HG03095 (cell line): ENCODE measurements around the gene C1orf53.

ENCODE experiments used
- ATAC-seq: cut with Tn5 transposase; IDR thresholded peaks from one replicate; pipeline ENCODE4 v1.9.1; 2021; ENCODE audit warnings: moderate library complexity; ENCODE audit not compliant: unreplicated experiment

Gene C1orf53

DNA sequence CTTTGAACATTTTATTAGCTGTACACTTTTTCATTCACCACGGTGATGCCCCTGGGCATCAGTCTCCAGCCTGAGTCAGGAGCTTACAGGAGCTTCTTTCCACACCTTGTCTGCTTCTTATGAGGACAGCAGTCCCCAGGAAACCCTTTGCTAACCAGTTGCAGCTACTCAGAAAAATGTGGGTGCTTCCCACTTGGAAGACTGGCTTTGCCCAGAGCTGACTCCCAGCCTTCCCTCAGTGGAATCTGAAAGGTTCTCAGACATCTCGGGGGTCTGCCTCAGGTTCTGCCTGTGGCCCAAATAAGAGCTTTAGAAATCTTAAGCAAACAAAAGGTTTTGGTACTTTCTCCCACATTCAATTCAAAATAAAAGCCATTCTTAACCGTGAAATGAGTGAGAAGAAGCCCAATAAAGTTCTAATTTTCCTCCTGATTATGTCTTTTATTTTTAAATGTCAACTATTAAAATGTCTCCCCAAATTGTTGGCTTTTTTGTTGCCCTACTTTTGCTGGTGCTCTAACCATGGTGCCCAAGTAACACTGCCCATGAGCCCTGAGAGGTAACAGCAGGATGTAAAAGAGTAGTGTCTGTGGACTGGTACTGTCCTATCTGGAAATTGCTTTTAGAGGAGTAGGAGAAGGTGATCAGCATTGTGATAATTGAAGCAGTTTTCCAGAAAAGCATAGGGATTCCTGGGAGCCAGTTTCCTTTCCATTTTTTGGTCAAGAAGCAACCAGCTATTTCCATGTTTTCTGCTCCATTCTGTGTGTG lies 5.6 kb downstream of the C1orf53 start:
- ATAC-seq: no peak

DNA sequence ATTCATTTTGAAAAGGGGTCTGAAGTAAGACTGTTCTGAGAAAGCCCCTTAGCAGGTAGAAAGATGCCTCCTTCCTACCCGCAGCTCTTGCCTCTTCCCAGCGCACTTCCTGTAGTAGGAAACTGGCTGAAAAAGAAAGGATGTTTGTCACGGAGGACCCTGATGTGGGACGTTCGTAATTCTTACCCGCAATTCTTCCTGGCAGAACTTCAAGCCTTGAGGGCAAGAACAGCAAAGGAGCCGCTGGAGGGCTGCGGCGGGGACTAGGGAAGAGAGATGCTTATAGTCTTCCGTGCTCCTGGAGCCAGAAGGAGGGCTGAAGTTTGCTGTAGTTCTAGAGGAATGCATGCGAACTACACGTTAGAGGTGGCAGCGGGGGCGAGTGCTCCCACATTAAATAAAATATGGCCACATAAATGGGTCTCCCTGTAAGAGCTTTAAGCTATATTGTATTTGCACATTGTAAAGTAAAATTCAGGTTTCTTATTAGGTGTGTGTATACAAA lies 6.3 kb downstream of the C1orf53 start:
- ATAC-seq: no peak

DNA sequence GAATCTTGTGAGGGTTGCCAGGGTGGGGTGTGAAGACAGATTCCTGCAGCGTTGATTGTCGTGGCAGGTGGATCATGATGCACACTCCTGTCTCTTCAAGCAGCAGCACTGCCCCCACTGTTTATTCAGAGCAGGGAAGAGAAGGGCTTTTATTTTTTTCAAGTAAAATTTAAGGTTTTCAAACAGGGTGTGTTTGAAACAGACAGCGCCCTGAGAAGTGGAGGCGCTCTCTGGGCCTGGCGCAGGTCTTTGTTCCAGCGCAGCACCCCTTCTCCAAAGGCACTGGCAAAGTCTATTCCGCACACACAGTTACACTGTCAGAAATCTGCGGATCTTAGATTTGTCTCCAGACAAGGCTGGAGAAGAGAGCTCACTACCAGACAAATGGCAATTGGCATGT lies 7.0 kb downstream of the C1orf53 start:
- no peak for ATAC-seq

DNA sequence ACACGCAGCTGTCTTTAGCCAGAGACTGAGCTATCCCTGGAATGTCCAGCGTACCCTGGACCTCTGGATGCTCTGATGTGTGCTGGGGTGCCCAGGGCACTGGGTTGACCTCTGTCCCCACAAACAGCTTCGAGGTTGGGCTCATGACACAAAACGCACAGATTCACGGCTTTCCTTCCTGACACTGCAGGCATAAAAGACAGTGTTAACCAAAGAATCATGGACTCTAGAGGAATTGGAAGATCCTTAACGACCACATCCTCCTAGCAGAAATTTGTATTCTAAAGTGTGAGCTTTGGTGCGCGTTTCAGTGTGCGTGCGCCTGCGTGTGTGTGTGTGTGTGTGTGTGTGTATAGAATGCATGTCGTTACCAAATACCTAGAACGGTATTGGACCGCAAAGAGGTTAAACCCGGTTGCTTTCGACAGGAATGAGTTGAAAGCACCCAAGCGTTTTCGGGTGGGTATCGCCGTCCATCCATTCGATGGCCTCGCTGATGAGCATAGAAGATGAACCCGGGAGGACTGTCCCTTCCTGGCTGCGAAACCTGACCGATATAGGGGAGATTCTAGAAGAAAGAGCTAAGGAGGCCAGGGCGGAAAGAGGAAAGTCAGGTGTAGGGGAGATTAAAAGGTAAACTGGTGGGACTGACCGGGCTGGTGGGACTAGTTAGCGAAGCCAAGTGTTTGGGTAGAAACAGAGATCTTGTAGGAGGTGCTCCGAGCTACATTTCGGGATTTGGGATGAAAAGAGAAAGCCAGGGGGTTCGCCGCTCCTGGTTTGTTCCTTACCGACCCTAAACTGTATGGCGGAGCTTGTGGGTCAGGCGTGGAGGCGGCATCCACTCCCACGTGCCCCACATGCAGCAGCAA lies 7.9 kb downstream of the C1orf53 start:
- ATAC-seq: no peak

DNA sequence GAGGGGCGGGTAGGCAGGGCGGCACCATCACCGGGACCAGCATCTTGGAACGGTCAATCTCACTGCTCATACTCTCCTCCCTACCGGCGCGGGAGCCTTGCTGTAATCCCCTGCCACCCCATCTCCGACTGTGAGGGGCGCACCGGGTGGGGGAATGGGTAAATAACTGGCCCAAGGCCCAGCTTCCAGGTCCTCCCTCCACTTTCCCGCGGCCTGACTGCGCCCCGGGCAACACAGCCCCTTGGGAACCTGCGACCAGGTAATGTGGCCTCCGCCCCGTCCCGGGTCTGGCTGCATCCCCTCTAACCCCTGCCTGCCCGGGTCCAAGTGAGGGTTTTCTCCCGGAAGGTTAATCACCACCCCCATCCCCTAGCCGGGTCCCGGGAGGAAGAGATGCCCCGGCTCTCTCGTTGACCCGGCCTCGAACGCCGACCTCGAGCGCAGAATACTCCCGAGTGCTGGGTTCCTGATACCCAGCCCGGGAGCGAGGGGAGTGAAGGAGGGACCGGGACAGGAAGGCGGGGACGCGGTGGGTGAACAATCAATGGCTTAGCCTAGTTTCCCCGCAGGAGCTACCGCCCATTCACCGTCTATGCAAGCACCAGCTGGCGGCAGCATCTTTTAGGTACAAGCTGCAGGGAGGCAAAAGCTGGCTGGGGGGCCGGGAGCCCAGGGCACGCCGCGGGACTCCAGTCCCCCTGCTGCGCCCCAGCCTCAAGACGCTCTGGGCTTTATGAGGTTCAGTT lies 8.9 kb downstream of the C1orf53 start:
- no peak for ATAC-seq

DNA sequence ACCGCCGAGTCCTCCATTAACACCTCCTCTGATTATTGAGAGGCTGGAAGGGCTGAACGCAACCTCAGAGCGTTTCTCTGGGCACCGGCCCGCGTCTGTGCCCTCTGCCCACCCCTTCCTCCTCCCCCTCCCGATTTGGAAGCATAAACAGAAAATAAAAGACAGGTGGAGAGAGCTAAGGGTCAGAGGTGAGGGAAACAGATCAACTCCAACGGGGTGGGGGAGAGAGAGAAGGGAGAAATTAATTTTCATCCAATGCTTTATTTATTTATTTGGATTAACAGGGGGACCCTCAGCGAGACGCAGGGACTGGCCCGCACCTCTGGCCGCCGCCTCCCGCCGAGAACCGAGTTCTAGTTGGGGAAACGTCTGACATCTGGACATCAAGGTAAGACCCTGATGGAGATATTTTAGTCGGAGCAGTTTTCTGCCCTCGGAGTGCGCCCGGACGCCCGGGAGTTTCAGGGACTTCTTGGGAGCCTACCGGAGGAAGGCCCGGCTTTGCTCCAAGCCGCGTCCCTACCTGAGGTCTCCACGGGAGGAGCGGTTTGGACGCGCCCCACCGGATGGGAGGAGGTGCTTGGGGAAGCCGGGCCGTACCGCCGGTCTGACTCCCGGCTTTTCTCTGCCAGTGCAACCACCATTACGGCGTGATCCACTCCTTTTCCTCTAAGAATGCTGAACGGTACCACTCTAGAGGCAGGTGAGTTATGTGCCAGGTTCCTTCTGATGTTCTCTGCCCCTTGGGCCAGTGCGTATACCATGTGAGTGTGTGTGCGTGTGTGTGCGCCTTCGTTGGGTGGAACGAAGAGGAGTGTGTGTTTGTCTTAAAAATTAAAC lies 9.6 kb downstream of the C1orf53 start:
- ATAC-seq: no peak

DNA sequence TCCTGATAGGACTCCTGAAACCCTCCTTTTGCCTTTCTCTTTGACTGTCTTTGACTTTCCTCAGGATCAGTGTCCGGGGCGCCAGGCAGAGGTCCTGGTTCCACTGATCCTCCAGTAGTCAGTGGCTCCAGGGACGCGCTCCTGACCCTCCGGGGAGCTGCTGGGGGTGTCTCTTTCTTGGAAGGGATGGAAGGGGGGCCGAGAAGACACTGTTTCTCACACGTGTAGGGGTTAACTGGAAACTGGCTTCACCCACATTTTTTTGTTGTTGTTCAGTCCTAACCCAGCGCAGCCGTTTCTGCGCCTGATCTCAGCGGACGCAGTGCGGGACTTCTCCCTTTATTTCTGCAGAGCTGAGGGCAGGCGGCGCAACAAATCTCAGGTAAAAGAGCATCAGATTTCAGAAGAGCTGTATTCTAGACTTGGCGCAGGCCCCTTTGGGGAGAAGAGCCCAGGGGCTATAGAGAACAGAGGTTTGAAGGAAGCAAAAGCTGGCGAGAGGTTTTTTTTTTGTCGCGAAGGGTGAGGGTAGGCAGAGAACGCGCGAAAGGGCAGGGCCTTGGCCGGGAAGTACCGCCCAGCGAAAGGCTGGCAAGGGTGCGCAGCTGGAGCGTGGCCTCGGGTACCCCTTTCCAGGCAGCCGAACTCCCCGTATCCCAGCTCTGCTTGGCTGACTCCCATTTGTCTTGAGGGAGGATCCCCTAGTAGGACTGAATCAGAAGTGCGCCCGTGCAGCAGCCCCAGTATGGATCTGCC lies 10.5 kb downstream of the C1orf53 start:
- ATAC-seq: no peak

DNA sequence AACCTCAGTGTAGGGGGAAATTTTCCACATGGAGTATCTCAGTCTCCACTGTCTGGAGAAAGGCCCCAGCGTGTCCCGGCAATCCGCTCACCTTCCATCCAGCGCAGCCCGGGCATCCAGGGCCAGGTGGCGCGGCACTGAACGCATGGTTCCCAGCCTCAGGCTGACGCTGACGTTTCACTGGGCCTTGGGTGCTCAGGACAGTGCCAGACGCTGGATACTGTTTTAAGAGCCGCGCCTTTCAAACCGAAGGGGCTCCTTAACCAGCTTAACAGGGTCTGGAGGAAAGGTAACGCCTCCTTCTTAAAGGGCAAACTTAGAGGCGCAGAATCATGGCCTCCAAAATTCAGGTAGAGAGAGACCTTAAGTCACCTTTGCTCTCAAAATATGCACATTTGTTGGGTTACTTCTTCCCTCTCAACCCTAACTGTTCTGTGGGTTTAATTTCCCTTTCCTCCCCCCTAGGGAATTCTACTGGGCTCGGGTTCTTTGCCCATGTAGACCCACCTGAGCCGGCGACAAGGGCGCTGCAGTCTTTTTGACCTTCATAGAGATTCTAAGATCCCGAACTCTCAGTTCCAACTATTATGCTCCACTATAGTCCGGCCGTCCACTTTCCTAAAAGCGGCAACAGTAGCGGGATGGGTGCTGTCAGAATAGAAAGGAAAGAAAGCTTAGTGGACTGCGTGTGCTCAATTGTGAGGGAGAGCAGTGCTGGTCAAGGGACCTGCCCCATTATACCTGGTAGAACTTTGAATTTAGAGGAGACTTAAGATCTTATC lies 11.3 kb downstream of the C1orf53 start:
- no peak for ATAC-seq

DNA sequence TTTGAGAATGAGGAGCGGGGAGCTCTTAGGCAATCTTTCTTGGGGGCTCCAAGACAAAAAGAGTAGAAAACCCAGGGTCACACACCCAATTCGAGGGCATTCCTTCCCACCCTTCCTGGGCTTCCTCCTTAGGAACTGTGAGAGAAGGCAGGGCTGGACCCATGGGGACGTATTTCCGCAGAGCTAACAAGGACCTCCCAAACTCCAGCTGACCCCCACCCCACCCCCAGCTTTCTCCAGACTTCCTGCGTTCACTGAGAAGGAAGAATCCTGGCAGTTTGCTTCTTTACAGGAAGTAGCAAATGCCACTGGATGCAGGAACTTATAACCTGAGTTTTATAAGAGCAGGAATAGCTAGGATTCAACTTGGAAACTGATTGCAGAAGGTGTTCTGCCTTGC lies 12.1 kb downstream of the C1orf53 start:
- ATAC-seq: no peak

DNA sequence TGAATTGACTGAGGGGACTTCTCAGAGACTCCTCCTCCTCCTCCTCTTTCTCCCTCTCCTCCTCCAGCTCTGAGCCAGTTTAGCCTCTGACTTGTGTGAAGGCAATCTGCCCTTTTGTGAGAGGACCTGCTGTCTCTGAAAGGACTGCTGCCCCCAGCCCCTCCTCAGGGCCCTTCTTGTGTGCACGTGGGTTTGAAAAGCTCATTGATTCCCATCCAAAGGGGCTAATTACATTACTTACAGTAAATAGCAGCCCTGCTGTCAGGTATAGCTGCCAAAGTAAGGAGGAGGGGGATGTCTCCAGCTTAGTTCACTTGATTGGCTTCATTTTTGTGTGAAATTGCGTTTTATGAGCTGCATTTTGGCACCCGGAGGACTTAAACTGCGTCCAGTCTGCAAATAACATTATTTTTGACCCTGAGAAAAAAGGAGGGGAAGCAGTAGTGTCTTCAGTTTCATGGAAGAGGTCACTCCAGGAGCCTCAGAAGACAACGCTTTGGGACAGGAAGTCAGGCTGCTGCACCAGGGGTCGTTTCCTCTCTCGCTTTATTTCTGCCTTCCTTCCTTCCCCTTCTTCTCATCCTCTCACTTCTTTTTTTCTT lies 12.9 kb downstream of the C1orf53 start:
- ATAC-seq: no peak

DNA sequence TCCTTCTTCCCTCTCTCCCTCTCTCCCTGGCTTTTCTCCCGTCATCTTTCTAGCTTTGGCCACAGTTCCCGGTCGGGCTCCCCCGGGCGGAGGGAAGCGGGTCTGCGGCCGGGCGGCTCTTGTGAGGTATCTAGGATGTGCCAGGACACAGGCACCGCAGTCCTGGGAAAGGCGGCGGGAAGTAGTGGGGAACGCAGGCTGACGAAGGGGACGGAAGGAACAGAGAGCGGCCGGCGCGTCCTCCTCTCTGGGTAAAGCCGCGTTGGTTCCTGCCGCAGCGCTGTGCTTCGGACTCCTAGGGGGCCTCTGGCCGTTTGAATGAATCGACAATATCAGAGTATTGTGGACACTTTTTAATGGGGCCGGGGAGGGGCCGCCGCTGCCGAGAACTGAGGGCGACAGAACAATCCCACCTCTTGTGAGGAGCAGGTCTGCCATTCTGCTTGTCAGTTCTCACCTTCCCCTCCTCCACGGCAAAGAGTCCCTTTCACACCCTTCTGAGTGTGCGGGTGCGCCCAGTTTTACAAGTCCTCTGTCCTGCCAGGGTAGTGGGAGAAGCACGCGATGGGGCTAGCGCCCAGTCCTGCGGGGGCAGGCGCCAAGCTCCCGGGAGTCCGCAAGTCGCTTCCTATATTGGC lies 13.6 kb downstream of the C1orf53 start:
- ATAC-seq: no peak

DNA sequence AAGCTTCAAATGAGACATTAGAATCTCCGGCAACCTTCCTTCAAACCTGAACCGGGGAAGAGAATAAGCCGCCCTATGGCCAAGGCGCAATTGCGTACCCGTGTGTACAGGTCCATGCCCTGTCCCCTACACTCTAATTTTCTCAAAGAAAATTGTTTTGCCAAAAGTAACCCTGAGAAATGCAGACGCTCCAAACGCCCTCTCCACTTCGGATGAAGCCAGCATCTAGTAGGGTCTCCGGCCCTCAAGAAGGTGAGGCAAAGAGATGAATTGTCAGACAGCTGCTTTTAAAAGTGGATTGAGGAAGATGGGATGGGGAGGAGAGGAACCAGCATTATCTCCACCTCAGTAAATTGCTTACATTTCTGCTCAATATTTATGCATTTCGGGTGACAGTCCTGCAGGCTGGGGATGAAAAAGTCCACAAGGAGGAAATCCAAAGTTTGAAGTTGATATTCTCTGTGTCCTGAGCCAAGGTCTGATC lies 14.1 kb downstream of the C1orf53 start:
- no peak for ATAC-seq

DNA sequence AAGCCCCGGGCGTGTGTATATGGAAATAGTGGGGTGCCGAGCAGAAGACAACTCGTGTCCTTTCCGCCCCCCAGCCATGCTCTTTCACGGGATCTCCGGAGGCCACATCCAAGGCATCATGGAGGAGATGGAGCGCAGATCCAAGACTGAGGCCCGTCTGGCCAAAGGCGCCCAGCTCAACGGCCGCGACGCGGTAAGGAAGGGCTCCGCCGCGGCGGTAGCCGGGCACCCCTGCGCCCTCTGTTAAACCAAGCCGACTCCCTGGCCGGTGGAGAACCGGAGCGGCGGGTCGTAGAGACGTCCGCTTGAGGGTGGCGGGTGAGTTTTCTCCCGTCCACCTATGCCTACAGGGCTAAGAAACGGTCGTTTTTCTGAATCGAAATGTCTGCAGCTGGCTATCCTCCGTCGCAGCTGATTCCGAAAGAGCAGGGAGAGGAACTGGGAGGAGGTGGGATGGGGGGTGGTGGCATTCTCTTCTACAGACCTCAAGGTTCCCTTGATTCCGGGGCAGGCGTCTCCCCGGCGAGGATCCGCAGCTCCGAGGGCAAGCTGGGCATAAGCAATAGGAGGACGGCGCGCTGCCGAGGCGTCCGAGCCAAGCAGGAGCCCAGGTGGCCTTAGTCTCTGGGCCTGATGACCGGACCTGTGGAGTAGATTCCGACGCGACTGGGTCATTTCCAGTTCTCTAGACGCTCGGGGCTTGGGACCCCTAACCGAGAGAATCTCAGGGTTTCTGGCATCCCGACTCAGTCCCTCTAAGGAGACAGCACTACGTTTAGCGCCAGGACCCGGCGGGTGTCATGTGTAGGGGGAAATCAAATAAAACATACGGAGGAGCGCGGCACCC lies 15.6 kb downstream of the C1orf53 start:
- ATAC-seq: no peak

DNA sequence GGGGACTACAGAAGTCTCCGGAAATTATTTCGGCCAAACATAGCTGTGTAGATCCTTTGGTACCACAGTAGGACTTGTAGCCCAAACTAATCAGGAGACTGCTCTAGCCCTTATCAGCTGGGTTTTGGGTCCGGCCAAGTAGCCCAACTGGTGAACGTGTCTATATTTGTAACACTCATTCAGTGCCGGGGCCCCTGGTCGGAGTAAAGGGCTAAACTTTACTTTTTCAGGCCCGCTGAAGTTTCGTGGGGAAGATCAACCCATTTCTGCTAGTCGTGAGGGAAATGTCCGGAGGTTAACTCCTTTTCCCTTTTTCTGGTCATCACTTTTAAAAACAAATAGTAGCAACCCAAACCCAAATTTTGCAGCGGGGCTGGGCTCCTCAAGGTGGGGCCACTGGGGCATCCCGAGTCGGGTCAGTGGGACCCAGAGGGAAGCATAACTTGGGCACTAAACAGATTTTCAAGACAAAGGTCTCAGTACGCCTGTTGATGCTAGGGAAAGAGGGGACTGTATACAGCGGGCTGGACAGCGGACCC lies 16.4 kb downstream of the C1orf53 start:
- no peak for ATAC-seq

DNA sequence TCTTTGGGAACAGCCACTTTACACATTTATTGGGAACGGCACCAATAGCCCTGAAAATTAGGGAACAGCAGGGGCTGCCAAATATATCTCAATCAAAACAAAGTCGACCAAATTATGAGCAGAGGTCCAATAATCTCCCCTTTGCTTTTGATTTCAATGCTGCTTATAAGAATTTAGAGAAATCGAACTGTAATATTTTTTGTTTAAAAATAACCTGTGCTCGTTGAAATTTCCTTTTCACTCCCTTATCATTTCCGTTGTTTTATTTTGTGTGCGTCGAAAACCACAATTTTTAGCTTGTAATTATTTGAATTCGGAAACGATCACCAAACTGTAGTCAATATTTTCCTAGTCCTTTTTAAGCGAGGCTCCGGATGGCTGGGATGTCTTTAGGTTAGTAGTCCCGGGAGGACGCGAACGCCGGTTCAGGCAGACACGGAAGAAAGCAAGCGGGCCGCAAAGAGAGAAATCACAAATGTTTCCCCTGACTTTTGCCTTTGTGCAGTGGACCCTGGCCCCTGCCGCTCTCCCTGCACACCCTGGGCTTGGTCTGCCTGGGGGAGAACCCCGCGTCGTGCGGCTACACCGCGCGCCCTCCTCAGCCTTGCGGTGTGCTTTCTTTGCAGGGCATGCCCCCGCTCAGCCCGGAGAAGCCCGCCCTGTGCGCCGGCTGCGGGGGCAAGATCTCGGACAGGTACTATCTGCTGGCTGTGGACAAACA lies 17.1 kb downstream of the C1orf53 start:
- ATAC-seq: no peak

DNA sequence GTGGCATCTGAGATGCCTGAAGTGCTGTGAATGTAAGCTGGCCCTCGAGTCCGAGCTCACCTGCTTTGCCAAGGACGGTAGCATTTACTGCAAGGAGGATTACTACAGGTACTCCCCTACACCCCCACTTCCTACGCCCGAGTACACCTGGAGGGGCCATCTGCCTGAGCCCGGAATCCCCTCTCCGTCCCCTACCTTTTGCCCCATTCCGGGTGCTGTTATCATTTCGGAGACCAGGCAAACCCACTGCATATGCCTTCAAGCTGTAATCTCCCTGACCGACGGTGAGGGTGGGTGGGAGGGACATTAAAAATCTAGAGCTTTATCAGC lies 17.6 kb downstream of the C1orf53 start:
- ATAC-seq: no peak
